Neutrophil (primary cell): ENCODE data around the gene GAS6.

ENCODE experiments used
- H3K27ac ChIP-seq: fragments of 200-600 bp; sonication (generic); 2 replicates; pipeline ENCODE4 v1.5.1; 2016; ENCODE audit warnings: mild to moderate bottlenecking, moderate library complexity
- H3K27me3 ChIP-seq: fragments of 200-600 bp; sonication (generic); 2 replicates; pipeline ENCODE4 v1.6.0; 2016; ENCODE audit warnings: mild to moderate bottlenecking
- H3K36me3 ChIP-seq: fragments of 200-600 bp; sonication (generic); 2 replicates; pipeline ENCODE4 v1.5.1; 2017
- H3K4me1 ChIP-seq, 2 experiments: fragments of 200-600 bp in 1 of 2; sonication (generic) in 1 of 2; 1 replicate in 1 of 2; 2 replicates in 1 of 2; pipeline versions ENCODE4 v1.5.1 to v1.6.1; 2013 to 2016; ENCODE audit warnings: low read depth in 1 of 2, low read length in 1 of 2, mild to moderate bottlenecking in 1 of 2, moderate library complexity in 1 of 2; ENCODE audit not compliant: control insufficient read depth in 1 of 2, insufficient read depth in 1 of 2
- H3K4me3 ChIP-seq, 2 experiments: fragments of 200-600 bp in 1 of 2; sonication (generic) in 1 of 2; 1 replicate in 1 of 2; 2 replicates in 1 of 2; pipeline ENCODE4 v1.5.1; 2013 to 2016; ENCODE audit warnings: low read depth in 1 of 2, low read length in 1 of 2, mild to moderate bottlenecking in 1 of 2, moderate library complexity in 1 of 2
- H3K9me3 ChIP-seq: fragments of 200-600 bp; sonication (generic); 2 replicates; pipeline ENCODE4 v1.5.1; 2016
- CTCF ChIP-seq: fragments of 200-600 bp; sonication (generic); IDR thresholded peaks from 2 replicates; pipeline ENCODE4 v1.5.1; 2016; ENCODE audit warnings: antibody characterized with exemption

GAS6 gene

DNA sequence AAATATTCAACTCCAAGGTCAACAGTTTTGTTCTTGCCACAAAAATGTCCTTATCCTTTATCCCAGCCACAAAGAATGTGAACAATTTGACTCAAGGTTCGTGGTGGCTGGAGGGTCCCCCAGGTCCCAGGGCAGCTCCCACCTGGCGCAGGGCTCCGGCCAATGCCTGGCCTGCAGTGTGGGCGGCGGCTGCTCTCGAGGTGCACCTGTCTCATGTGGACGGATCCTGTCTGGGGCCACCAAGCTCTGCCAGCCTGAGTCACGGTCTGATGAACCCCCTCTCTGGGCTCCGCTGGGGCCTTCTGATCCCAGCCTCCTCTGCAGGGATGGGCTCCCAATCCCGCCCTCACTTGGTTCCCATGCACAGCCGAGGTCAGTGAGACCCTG lies 49.4 kb downstream of the GAS6 start:
- Histone ChIP-seq H3K9me3 (no peaks in the 10 kb centered on the region), H3K36me3 (no peaks in the 10 kb centered on the region), H3K4me3 (no peak overlapping the region), H3K4me1 (peaks cover 4 to 7% of the 10 kb centered on the region in 2 experiments), H3K27ac (no peak overlapping the region), H3K27me3 (no peaks in the 10 kb centered on the region)
- TF ChIP-seq CTCF: no peak

DNA sequence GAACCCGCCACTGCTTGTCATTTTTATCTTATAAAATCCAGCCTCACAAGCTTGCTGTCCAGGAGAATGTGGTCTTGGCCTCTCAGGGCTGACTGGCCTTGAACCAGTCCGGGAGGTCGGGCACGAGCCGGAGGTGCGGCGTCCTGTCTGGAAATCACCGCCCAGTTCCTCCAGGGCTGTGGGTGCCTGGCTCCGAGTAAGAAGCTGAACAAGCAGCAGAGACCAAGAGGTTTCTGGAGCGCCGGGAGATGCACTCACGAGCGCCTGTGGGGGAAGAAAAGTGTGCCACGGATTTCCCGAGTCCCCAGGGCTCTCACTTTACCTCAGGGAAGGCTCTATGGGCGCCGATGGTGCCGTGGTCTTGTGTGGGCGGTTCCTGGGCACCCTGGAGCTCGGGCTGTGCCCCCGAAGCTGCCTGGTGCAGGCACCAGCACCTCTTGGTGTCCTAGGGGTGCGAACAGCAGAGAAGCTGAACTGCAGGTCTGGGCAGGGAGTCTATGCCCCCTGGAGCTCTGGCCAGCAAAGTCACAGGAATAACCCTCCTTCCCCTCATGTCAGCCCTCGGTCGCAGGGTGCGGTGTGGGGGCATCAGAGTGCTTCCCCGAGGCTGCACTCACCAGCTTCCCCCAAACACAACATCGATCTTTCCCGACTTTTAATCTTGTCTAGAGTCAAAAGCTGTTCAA lies 50.0 kb downstream of the GAS6 start:
- Histone ChIP-seq H3K36me3 (no peaks in the 10 kb centered on the region), H3K4me3 (no peak overlapping the region), H3K9me3 (peaks cover under 1% of the 10 kb centered on the region)

GRCh38 chr13:113813070-113813748 lies 50.7 kb downstream of the GAS6 start:
- H3K27me3 ChIP-seq: no peaks in the 10 kb centered on the region
- TF ChIP-seq CTCF: no peak
- no peak overlapping the region for H3K4me3 ChIP-seq
- no peak overlapping the region for H3K27ac ChIP-seq
- peaks cover 7% of the 10 kb centered on the region for H3K9me3 ChIP-seq
- no peaks in the 10 kb centered on the region for H3K36me3 ChIP-seq
- peaks cover 4 to 7% of the 10 kb centered on the region in 2 experiments for H3K4me1 ChIP-seq

More for the DNA sequence above, 50.0 kb downstream of the GAS6 start:
- Histone ChIP-seq H3K27me3 (no peaks in the 10 kb centered on the region), H3K4me1 (peaks cover 4 to 7% of the 10 kb centered on the region in 2 experiments), H3K27ac (no peak overlapping the region)
- no peak for TF ChIP-seq CTCF

GRCh38 chr13:113812178-113813040 lies 51.5 kb downstream of the GAS6 start:
- TF ChIP-seq CTCF: no peak

DNA sequence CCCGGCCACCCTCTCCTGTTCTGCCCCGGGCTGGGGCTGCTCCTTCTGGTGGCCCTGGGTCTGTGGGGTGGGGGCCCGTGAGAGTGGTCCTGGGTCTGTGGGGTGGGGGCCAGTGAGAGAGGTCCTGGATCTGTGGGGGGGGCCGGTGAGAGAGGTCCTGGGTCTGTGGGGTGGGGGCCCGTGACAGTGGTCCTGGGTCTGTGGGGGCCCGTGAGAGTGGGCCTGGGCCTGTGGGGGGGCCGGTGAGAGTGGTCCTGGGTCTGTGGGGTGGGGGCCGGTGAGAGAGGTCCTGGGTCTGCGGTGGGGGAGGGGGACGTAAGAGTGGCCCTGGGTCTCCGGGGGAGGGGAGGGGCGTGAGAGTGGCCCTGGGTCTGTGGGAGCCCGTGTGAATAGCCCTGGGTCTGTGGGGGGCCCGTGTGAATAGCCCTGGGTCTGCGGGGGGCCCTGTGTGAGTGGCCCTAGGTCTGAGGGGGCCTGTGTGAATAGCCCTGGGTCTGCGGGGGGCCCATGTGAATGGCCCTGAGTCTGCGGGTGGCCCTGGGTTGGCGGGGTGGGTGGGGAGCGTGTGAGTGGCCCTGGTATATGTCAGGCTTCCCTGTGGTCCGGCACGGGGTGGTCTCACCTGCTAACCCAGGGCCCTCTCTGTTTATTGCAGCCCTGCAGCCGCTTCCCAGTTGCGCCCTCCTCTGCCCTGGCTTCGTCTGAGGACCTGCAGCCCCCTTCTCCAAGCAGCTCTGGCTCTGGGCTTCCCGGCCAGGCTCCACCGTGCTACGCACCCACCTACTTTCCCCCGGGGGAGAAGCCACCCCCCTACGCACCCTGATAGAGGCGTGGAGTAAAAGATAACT lies 52.6 kb downstream of the GAS6 start:
- Histone ChIP-seq H3K36me3 (no peaks in the 10 kb centered on the region), H3K27me3 (no peaks in the 10 kb centered on the region), H3K9me3 (peaks cover 14% of the 10 kb centered on the region), H3K4me1 (peaks cover 4 to 7% of the 10 kb centered on the region in 2 experiments), H3K4me3 (no peak overlapping the region), H3K27ac (no peak overlapping the region)
- TF ChIP-seq CTCF: no peak

More at GRCh38 chr13:113812178-113813040, 51.5 kb downstream of the GAS6 start:
- no peaks in the 10 kb centered on the region for H3K27me3 ChIP-seq
- H3K36me3 ChIP-seq: no peaks in the 10 kb centered on the region
- no peak overlapping the region for H3K27ac ChIP-seq
- peaks cover 4 to 7% of the 10 kb centered on the region in 2 experiments for H3K4me1 ChIP-seq
- no peak overlapping the region for H3K4me3 ChIP-seq
- peaks cover 14% of the 10 kb centered on the region for H3K9me3 ChIP-seq
